Endothelial cell (in vitro differentiated cells): ENCODE results near the gene AP3B1. TPM values are rescaled to one million over a fixed set of nuclear protein-coding genes. Genes with fewer than 3 reads are reported as not detected.

Experiments used
- DNase-seq: peaks from one replicate; pipeline ENCODE4 v3.0.0; 2021; ENCODE audit warnings: low spot score
- H3K27ac Mint-ChIP-seq: one replicate; pipeline ENCODE4 v1.8.0; 2021; ENCODE audit warnings: mixed read lengths, inconsistent platforms; ENCODE audit not compliant: unreplicated experiment
- H3K27me3 Mint-ChIP-seq: one replicate; pipeline ENCODE4 v1.8.0; 2021; ENCODE audit warnings: mild to moderate bottlenecking, moderate library complexity, mixed read lengths, inconsistent platforms; ENCODE audit not compliant: unreplicated experiment
- H3K36me3 Mint-ChIP-seq: one replicate; pipeline ENCODE4 v1.8.0; 2021; ENCODE audit warnings: mild to moderate bottlenecking, low read depth, mixed read lengths, inconsistent platforms; ENCODE audit not compliant: unreplicated experiment
- H3K4me1 Mint-ChIP-seq: one replicate; pipeline ENCODE4 v1.8.0; 2021; ENCODE audit warnings: mild to moderate bottlenecking, mixed read lengths, inconsistent platforms; ENCODE audit not compliant: unreplicated experiment
- H3K4me3 Mint-ChIP-seq: one replicate; pipeline ENCODE4 v1.8.0; 2021; ENCODE audit warnings: mild to moderate bottlenecking, mixed read lengths, inconsistent platforms; ENCODE audit not compliant: unreplicated experiment
- H3K9me3 Mint-ChIP-seq: one replicate; pipeline ENCODE4 v1.8.0; 2021; ENCODE audit warnings: mixed read lengths, inconsistent platforms; ENCODE audit not compliant: unreplicated experiment
- total RNA-seq: library from RNA; stranded (reverse); fragmentation: NEBNext Ultra II Directional; extraction: Animal tissue kit (Norgen Biotek cat#: 25700); gene quantifications from one replicate; pipeline ENCODE4 v1.2.1, GENCODE V29; 2021; ENCODE audit not compliant: unreplicated experiment
- TF ChIP-seq, protein P1 (sequence below): fragments of 200-600 bp; sonication (generic); IDR thresholded peaks from one replicate; pipeline ENCODE4 v1.5.0; 2021; ENCODE audit warnings: antibody characterized with exemption; ENCODE audit not compliant: unreplicated experiment

The AP3B1 gene
- total RNA-seq, 1 donor from 2014 or later: 60.9 TPM

DNA sequence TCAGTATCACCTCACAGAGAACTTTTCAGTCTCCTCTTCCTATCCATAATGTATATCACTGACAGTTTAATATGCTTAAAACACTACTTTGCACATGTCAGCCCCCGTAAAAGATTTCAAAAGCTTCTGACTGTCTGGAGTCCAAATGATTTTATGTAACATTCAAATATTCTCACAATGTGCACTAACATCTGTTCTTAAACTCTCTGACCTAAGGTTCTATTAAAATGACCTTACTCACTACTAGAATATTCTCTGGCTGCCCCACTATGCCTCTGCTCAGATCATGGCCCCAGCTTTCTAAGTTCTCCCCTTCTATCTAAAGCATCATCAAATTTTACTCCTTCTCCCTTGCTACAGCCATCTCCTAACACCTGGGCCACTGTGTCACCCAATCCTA is 52.5 kb downstream of the AP3B1 start:
- DNase-seq: no peak
- Mint-ChIP-seq H3K4me1 (peaks cover 8% of the 10 kb centered on the region), H3K27me3 (no peaks in the 10 kb centered on the region), H3K9me3 (no peaks in the 10 kb centered on the region), H3K27ac (no peak overlapping the region), H3K4me3 (no peak overlapping the region), H3K36me3 (no peaks in the 10 kb centered on the region)
- TF ChIP-seq, protein P1, sequence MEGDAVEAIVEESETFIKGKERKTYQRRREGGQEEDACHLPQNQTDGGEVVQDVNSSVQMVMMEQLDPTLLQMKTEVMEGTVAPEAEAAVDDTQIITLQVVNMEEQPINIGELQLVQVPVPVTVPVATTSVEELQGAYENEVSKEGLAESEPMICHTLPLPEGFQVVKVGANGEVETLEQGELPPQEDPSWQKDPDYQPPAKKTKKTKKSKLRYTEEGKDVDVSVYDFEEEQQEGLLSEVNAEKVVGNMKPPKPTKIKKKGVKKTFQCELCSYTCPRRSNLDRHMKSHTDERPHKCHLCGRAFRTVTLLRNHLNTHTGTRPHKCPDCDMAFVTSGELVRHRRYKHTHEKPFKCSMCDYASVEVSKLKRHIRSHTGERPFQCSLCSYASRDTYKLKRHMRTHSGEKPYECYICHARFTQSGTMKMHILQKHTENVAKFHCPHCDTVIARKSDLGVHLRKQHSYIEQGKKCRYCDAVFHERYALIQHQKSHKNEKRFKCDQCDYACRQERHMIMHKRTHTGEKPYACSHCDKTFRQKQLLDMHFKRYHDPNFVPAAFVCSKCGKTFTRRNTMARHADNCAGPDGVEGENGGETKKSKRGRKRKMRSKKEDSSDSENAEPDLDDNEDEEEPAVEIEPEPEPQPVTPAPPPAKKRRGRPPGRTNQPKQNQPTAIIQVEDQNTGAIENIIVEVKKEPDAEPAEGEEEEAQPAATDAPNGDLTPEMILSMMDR: no peak

DNA sequence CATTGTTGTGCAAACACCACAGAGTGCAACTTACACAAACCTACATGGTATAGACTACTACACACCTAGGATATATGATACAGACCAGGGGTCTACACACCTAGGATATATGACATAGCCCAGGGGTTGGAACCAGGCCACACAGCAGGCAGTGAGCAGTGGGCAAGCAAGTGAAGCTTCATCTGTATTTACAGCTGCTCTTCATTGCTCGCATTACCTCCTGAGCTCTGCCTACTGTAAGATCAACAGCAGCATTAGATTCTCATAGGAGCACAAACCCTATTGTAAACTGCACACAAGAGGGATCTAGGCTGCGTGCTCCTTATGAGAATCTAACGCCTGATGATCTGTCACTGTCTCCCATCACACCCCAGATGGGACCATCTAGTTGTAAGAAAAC is 56.6 kb downstream of the AP3B1 start:
- H3K9me3 Mint-ChIP-seq: no peaks in the 10 kb centered on the region
- H3K27ac Mint-ChIP-seq: no peak overlapping the region
- no peaks in the 10 kb centered on the region for H3K36me3 Mint-ChIP-seq
- DNase-seq: no peak
- no peaks in the 10 kb centered on the region for H3K27me3 Mint-ChIP-seq
- TF ChIP-seq, protein P1: no peak
- no peak overlapping the region for H3K4me3 Mint-ChIP-seq
- H3K4me1 Mint-ChIP-seq: no peaks in the 10 kb centered on the region

DNA sequence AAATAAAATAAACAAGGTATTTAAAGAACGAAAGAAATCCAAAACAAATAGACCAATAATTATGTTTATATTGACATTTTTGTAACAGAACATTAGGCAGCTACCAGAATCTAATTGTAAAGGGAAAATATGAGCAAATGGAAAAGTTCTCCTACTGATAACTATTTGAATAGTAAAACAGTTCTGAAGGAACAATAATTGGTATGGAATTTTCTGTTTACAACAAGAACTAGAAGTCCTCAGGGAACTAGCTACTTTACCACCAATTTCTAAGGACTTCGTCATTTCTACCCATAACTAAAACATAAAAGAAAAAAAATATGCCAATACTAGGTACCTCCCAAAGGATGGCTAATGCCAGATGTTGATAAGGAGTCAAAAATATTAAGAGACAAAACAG is 58.5 kb downstream of the AP3B1 start:
- H3K4me3 Mint-ChIP-seq: no peak overlapping the region
- no peaks in the 10 kb centered on the region for H3K27me3 Mint-ChIP-seq
- H3K36me3 Mint-ChIP-seq: no peaks in the 10 kb centered on the region
- no peak for DNase-seq
- H3K4me1 Mint-ChIP-seq: no peaks in the 10 kb centered on the region
- TF ChIP-seq, protein P1: no peak
- H3K9me3 Mint-ChIP-seq: no peaks in the 10 kb centered on the region
- no peak overlapping the region for H3K27ac Mint-ChIP-seq

DNA sequence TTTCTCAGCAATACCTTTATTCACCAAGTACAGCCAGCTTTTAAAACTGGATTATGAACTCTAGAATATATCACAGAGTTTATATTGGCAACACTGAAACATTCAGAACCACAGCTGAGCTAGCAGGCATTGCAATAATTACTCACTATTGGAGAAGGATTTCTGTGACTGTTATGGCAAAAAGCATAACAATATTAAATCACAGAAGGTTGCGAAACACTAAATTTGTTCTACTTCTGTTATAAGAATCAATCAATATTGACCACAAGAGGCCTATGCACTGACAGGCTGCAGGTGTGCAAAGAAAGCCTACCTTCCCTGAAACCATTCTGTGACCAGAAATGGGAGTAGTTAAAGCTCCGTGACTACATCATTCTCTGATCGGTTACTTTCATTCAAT is 59.2 kb downstream of the AP3B1 start:
- Mint-ChIP-seq H3K36me3 (no peaks in the 10 kb centered on the region), H3K4me3 (no peak overlapping the region), H3K27ac (no peak overlapping the region), H3K4me1 (no peaks in the 10 kb centered on the region), H3K27me3 (no peaks in the 10 kb centered on the region), H3K9me3 (no peaks in the 10 kb centered on the region)
- TF ChIP-seq, protein P1: no peak
- DNase-seq: no peak

DNA sequence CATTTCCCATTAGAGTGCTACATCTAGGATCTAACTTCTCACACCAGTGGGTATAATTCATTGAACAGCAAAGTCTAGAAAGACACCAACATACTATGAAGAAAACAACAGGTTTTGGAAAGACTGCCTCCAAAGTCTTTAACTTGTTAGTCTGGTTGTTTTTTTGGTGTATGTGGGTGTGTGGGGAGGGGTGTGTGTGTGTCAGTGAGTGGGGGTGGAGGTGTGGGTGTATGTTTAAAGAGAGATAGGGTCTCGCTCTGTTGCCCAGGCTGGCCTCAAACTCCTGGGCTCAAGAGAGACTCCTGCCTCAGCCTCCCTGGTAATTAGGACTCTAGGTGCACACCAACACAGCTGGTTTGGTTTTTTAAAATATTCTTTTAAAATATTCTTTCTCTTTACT is 59.7 kb downstream of the AP3B1 start:
- no peak overlapping the region for H3K4me3 Mint-ChIP-seq

More for the DNA sequence above, 59.7 kb downstream of the AP3B1 start:
- Mint-ChIP-seq H3K9me3 (no peaks in the 10 kb centered on the region), H3K27me3 (no peaks in the 10 kb centered on the region), H3K36me3 (no peaks in the 10 kb centered on the region), H3K4me1 (no peaks in the 10 kb centered on the region), H3K27ac (no peak overlapping the region)
- TF ChIP-seq, protein P1: no peak
- no peak for DNase-seq
